Stomach (tissue), 4 donors: ENCODE results near the gene PCK2.

Experiments
- CTCF ChIP-seq, 7 experiments: fragments of 450-650 bp in 4 of 7; fragments of 200-600 bp in 3 of 7; sonication (generic) in 3 of 7; IDR thresholded peaks; one replicate each; pipeline ENCODE4 v1.5.1; 2016 to 2019; ENCODE audit warnings: antibody characterized with exemption in 7 of 7, control low read depth in 2 of 7, mild to moderate bottlenecking in 1 of 7
- EP300 ChIP-seq: sonication (generic); formaldehyde crosslinking; IDR thresholded peaks from one replicate; pipeline ENCODE4 v1.6.1; 2017; ENCODE audit warnings: antibody characterized with exemption
- POLR2A ChIP-seq, 4 donors: fragments of 450-650 bp; IDR thresholded peaks; one replicate each; pipeline ENCODE4 v1.6.1; 2016; ENCODE audit warnings: antibody characterized with exemption in 4 of 4, control low read depth in 2 of 4, mild to moderate bottlenecking in 1 of 4, moderate library complexity in 1 of 4
- POLR2AphosphoS5 ChIP-seq, 3 donors: sonication (generic); formaldehyde crosslinking; IDR thresholded peaks; one replicate each; pipeline ENCODE4 v1.6.1; 2016; ENCODE audit warnings: antibody characterized with exemption in 3 of 3

- no peak for TF ChIP-seq CTCF (IDR thresholded peaks at IDR 0.05)
- TF ChIP-seq POLR2A (IDR thresholded peaks at IDR 0.05) = no peak
- no peak for TF ChIP-seq POLR2AphosphoS5 (IDR thresholded peaks at IDR 0.05)
- TF ChIP-seq EP300 = no peak
Observed at GRCh38 chr14:24138396-24139271, 44.5 kb downstream of the PCK2 start.
